ENCODE results near the gene CDH6.
"Not testable (repeated sequence)": the region's sequence is repeated elsewhere in the genome, so short reads cannot be mapped to it uniquely, and the experiment has no call there.

The CDH6 gene

DNA sequence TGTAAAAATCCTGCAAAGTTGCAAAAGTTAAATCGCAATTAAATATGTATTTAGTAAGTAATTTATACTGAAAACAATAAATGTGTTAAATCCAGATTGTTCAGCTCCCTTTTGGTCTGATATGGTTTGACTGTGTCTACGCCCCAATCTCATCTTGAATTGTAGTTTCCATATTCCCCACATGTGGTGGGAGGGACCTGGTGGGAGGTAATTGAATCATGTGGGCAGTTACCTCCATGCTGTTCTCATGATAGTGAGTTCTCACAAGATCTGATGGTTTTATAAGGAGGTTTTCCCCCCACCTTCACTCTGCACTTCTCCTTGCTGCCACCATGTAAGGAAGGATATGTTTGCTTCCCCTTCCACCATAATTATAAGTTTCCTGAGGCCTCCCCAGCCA is 140.0 kb downstream of the CDH6 start:
- no peak for DNase-seq

DNA sequence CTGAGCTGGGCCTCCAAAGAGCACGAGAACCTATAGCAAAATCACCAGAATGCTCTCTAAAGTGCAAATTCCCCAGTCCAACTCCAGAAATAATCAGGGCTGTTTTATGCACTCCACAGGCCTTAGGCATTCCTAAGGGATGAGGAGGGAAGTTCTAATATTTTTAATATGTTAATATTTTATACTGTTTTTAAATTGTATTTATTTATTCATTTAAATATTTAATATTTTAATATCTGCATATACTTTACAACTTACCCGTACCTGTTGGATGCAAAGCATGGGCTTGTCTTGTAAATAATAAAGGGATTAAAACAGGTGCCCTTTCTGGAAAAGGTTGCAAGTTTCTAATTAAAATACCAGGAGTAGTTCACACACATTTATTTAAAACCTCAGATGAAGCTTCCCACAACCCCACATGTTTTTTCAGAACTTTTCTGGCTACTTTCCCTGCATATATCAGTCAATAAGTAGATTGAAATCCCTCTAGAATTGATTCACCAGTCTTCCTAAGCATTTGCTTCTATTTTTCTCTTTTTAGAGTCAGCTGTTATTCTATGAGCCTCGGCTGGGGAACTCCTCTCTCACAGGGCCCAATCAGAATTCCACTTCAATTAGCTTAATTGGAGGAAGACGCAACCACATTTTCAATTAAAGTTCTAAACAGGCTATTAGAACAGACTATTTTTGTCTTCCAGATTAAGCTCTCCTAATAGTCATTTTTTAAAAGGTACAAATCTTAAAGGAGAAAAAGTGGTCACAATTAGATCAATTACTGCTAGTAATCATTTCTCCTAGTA is 140.8 kb downstream of the CDH6 start:
- DNase-seq: no peak

DNA sequence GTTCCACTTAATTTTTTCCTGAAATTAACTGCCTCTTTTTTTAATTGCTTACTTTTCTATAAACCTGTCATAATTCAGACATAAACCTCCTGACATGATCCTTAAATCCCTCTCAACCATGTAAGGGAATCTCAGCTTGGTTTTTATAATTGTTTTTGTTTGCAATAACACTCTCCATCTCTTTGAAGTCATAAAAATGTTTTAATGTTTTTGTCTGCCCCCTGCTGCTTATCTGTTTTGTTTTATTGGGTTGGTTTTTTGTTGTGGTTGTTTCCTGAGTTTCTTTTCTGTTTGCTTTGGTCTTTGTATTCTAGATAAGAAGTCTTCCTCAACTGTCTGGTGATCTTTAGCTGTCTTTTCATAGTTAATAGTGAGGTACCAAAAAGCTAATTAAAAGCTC is 142.0 kb downstream of the CDH6 start:
- no peak for DNase-seq

DNA sequence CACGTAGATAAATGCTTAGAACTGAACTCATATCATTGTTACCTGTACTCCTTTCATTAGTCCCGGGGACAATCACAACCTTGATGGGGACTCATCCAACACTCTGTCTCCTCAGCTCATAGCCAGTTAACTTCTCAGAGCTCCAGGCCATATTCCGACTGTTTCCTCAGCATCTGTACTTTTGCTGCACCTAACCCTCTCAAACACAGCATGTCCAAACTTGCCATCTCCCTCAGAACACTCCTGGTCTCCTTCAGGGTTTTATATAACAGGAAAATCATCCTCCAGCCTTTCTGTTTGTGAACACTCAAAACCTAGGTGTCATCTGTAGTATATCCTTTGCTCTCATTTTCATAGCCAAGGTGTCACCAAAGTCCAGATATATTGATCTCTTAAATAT is 150.5 kb downstream of the CDH6 start:
- no peak for DNase-seq

DNA sequence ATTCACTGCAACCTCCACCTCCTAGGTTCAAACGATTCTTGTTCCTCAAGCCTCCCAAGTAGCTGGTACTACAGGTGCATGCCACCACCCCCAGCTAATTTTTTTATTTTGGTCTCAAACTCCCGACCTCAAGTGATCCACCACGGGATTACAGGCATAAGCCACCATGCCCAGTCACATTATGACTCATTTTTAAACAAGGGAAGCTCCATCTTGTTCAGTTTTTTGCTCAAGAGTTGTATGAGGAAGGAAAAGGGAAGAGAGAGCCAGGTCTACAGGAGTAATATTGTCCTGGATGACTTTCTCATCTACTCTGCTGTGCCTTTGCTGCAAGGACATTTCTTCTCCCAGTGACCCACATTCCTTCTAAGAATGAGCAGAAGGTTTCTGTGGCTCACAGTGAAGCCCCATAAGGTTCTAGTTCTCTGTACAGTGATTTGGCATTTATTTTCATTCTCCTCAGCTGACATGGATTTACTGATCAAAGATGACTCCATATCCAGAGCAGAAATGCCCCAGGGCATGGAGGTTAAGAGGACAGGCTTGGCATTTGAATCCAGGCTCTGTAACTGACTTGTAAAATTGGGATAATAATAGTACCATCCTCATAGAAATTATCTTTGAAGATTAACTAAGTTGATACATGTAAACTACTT is 153.5 kb downstream of the CDH6 start:
- DNase-seq: no peak

DNA sequence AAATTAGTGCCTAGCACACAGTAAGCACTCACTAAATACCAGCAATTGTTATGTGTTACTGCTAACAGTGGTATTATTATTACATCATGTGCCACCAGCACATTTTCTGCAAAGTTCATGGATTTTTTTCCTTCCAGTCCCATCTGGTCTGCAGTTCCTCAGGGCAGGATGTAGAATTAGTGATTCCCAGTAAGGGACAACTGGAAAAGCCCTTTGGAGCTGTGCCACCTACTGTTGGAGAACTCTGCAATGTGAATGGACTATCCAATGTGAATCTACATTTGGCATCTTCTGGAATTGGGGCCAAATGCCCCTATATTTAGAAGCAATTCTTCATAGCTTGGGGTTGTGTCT is 154.0 kb downstream of the CDH6 start:
- DNase-seq: no peak

DNA sequence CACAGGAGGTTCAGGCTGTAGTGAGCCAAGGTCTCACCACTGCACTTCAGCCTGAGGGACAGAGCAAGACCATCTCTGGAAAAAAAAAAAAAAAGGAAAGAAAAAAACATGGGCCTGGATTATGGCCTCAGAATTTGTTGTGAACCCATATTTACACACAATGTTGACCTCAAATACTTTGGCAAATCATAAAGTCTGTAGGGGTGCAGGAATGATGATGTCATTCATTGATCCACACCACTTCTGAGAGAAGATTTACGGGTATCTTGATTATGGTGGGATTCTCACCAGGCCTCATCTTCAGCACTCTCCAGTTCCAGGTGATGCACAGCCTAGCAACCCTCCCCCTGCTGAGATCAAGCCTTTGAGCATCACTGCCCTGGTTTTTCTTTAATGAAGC is 156.9 kb downstream of the CDH6 start:
- DNase-seq: no peak

DNA sequence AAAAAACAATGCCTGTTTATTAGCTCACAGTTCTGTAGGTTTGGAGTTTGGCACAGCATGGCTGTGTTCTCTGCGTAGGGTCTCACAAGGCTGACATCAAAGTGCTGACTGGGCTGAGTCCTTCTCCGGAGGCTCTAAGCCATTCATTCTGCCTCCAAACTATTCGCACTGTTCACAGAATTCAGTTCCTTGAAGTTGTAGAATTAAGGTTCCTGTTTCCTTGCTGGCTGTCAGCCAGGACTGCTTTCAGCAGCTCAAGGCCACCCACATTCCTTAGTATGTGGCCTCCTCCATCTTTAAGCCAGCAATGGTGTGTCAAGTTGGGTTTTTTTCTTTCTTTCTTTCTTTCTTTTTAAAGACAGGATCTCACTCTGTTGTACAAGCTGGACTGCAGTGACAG is 161.9 kb downstream of the CDH6 start:
- DNase-seq: no peak

DNA sequence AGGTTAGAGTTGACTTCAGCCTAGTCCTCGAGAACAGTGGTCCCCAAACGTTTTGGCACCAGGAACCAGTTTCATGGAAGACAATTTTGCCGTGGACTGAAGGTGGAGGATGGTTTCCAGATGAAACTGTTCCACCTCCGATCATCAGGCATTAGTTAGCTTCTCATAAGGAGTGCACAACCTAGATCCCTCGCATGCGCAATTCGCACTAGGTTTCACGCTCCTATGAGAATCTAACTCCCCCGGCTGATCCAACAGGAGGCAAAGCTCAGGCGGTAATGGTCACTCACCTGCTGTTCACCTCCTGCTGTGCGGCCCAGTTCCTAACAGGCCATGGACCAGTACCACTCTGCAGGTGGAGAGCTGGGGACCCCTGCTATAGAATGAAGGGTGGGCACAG is 163.6 kb downstream of the CDH6 start:
- DNase-seq: no peak

DNA sequence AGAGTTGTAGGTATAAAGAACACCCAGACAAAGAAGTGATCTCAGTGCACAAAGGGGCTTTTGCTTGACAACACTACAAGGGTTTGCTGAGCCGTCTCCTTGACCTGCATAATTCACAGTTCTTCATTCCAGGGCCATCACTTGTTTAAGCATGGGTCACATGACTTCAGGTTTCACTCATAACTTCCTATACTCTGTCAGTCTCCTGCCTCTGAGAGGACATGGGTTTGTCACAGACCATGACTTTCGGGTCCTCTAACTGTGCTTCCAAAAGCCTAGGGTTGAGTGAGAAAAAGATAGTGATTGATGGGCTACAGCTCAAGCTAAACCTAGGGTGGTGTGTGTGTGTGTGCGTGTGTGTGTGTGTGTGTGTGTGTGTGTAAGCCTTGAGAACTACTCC is 166.4 kb downstream of the CDH6 start:
- no peak for DNase-seq

DNA sequence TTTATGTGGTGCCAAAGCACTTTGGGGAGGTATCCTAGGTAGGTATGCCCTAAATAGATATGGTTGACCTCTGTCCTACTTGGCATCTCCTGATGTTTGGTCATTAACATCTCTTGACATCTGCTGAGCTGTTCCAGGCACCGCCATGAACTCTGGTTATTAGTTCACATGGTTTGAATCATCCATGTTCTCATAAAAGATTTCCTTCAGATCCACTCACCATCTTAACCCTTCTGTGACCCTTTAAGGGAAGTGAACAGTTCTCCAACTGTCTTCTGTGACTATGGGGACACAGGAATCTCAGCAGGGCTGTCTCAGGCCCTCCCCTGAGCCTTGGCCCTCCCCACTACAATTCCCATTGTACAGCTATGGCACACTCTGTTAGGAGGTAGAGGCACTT is 167.7 kb downstream of the CDH6 start:
- DNase-seq: no peak

DNA sequence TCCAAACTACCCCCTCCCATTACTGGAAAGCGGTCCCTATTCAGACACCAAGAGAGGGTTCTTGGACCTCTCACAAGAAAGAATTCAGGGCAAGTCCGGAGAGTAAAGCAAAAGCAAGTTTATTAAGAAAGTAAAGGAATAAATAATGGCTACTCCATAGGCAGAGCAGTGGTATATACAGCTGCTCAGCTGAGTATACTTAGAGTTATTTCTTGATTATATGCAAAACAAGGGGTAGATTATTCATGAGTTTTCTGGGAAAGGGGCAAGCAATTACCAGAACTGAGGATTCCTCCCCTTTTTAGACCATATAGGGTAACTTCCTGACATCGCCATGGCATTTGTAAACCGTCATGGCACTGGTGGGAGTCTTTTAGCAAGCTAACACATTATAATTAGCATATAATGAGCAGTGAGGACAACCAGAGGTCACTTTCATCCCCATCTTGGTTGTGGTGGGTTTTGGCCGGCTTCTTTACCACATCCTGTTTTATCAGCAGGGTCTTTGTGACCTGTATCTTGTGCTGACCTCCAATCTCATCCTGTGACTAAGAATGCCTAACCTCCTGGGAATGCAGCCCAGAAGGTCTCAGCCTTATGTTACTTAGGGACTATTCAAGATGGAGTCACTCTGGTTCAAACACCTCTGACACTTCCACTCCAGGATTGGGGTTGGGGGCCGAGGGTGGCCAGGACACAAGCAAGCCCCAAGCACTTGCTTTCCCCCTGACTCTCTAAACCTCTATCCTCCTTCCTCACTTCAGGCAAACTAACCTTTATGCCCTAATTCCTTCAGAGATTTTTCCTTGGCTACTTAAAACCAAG is 168.4 kb downstream of the CDH6 start:
- not testable (repeated sequence) for DNase-seq

DNA sequence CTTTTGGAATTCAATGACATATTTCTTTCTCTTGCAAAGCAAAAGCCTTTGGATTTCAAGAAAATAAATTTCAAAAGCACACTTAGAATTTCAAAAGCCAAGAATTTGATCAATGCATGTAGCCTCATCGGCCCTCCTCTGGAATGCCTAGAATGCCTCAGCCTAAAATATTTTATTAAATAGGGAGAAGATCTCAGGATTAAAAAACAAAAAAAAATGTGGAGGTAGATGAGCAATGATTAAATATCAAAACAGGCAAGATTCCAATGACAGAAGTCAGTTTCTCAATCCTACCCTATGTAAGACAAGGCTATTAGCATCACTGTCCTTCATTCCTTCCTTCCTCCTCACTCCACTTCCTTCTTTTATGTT is 169.0 kb downstream of the CDH6 start:
- DNase-seq: no peak

DNA sequence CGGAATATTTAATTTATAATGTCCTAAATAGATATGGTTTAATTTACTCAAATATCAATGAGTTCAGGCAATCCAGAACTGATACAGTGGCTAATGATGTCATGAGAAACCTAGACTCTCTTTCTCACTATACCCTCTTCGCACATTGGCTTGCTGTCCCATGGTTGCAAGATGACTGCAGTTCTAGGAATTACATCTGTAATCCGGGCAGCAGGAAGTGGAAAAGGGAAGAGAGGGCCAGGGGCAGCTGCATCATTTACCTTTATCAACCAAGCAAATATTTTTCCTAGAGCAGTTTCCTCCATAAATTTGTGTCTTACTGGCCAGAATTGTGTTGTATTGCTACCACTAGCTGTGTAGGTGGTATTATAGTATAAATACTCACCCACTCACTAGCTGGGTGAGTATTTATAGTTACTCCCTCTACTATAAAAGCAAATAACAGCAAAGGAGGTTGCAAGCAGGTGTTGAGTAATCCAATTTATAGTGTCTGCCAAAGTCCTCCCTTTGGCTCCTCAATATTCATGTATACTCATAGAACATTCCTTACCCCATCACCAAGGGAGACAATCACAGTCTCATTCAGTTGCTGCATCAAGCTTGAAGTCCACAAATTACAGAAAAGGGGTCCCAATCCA is 169.6 kb downstream of the CDH6 start:
- no peak for DNase-seq

DNA sequence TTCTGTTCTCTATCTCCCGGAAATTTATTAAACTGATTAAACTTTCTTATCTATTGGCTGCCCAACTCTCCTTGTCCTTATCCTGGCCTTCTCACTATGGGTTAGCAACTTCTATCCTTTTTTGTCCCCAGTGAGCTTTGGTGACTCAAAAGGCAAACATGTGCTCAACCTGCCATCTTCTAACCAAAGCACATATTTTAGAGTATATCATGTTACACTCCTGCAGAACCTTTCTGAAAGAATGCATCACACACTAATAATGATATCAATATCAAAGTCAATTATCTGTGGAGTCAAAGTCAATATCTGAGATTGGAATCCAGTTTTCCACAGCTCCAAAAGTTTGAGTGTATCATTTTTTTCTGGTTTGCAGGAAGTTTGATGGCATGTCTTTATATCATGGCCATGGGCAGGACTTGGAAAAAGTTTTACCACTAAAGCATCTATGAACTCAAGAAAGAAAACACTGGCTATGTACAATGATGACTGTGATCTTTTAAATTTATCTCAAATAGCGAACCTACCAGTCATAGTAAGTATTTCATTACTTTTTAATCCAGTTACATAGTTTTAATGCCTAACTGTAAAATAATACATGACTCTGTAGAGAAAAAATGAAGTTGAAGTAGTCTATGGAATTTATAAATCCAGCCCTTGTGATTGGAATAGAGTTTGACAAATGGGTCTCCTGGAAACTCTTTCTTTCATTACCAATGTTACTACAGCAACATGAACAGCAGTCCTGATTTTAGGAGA is 171.6 kb downstream of the CDH6 start:
- no peak for DNase-seq

DNA sequence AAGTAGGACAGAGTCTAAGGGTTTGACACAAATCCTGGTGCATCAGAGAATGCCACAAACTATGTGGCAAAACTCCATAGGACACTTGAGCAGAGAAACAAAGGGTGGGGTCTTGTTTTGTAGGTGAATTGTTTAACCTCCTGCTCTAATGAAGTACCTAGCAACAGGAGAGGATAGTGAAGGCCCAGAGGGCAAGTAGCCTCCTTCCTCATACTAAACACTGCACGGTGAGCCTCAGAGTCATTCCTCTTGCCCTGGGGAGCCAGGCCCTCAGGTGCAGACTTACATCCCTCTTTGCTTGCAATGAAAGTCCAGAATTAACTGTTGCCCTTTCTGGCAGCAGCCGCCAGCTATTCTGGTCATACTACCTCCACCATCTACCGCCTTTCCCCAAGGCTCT is 172.3 kb downstream of the CDH6 start:
- no peak for DNase-seq

DNA sequence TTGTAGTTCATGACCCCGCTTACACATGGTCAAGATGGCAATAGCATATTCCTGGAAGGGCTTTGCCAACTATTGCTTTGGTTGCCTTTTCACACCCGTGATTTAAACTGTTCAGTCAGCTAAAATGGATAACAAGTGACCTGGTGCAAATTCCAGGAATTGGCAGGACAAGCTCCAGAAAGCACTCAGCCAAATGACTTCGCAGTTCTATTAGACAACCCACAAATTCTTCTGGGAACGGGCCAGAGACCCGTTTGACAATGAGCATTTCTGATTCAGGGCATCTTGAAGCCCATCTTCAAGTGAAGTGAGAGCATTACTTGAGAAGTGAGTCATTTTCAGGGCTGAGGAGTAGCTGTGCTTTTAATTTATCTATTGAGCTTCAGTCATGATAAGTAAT is 173.5 kb downstream of the CDH6 start:
- peak in 3 of 14 donors; percentile 1 to 51 (median 2) for DNase-seq

DNA sequence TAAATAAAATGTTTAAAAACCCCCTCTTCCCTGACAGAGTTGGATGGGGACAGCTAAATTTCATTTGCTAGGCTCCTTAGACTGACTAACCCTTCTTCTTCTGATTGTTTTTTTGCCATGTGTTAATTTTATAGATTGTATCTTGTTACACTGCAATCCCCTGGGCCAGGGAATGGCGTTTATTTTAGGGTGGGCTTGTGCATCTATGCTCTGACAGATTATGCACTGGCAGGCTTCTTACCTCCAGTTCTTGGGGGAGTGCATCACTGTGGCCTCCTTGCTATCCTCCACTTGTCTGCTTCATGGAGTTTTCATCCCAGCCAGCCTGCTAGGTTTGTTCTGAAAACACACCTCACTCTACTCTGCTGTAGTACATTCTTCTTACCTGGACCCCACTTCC is 178.6 kb downstream of the CDH6 start:
- DNase-seq: no peak

DNA sequence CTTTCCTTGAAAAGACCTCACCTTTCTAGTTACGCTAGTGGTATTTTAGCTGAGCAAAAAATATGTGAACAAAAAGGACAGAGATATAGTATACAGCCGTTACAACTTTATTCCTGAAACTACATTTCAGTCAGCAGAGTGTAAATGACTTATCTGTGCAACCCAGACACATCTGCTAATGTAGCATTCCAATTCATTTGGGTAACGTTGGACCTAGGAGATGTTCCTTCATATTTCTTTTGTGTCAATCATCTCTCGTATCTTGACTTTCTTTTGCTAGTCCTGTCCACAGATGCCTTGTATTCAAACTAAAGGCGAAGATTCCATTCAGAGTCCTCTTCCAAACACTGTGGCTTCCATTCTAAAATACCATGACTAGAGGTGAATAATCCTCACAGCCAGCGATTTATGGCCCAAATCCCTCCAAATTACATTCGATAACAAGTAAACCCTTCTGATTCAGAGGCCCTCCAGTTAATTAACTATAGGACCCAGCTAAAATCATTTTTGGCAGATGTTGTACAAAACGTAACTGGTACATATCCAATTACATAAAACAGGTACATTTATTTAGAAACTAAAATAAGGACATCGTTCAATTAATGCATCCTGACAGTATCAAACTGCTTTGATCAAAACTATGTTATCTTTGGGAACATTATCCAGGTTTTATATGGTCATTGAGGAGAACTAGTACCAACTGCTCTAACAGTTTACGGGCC is 182.7 kb downstream of the CDH6 start:
- DNase-seq: no peak

DNA sequence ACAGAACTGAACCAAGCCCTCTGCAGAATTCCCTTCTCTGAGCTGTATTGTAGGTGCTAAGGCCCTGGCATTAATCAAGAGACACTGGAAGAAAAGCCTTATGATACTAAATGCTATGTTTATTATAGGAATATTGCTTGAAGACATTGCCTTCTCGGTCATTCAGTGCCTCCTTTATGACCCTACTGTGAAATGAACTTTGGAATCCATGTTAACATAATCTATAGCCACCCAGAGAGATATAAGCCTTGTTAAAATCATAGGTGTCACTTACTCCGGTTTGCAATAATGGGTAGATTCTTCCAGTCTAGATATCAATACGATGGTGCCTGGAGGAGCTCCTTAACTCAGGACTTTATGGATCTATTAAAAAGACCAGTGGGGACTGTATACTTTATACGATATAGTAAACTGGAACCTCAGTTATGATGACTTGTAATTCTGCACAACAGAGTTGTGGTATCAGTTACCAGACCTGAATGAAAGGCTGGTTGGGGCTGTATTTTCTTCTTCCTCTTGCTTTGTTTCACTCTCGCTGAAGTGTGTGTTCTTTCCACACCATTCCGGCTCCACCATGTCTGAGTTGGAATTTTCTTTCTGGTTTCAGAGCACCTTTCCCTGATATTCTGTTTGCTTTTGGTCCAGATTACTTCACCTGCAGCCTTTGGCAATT is 183.9 kb downstream of the CDH6 start:
- DNase-seq: no peak

DNA sequence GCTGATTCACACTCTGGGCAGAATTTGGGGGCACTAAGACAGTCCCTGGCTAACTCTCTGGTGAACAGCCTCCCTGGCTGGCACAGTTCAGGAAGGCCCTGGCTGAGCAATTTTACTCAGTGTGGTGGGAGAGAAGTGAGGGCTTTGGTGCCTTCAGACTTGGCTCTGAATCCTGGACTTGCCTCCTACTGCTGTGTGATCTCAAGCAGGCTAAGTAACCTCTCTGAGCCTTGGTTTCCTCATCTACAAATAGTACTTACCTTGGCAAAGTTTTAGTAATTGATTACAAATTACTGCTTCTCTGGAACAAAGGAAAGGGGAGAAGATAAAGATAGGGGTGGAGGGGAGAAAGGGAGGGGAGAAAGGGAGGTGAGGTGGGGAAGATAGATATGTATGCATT is 184.7 kb downstream of the CDH6 start:
- DNase-seq: peak in 1 of 14 donors; percentile 24
